ENCODE results near the gene SETBP1. TPM values are rescaled to one million over a fixed set of nuclear protein-coding genes. Genes with fewer than 3 reads are reported as not detected.

SETBP1 gene
- total RNA-seq, 1 donor from 2014 or later: 1.5 TPM

DNA sequence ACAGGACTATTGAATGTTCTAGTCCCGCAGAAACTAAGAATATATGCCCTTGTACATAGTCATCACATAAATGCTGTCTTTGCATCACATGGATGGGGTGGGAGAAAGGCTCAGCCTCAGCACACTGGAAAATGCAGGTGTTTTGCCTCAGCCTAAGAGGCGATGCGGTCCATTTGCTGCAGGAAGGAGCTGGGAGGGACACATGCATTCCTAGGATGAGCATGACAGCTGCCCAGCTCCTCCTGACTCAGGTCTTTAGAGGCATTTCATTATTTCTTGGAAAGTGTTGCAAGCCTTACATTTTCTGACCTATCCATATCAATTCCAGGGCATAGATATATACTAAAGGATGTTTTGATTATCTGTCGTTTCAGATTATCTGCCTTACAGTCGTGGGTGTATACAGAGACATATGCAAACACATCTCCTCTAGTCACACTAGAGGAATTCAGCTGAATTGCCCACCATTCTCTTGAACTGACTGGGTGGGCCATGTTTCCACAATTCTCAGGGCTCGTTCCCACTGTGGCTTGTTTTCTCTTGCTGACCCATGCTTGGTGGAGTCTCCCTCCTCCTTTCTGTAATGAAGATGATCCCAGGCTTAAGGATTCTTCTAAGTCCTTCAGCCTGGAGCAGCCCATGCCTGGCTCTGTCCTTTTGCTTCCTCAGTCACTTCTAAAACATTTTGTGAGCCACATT lies 156.9 kb downstream of the SETBP1 start:
- no peak for DNase-seq (ENCODE audit: extremely low read depth, low read depth, low spot score)

GRCh38 chr18:44838971-44839666 lies 158.4 kb downstream of the SETBP1 start:
- DNase-seq (ENCODE audit: extremely low read depth, low read depth, low spot score): no peak

DNA sequence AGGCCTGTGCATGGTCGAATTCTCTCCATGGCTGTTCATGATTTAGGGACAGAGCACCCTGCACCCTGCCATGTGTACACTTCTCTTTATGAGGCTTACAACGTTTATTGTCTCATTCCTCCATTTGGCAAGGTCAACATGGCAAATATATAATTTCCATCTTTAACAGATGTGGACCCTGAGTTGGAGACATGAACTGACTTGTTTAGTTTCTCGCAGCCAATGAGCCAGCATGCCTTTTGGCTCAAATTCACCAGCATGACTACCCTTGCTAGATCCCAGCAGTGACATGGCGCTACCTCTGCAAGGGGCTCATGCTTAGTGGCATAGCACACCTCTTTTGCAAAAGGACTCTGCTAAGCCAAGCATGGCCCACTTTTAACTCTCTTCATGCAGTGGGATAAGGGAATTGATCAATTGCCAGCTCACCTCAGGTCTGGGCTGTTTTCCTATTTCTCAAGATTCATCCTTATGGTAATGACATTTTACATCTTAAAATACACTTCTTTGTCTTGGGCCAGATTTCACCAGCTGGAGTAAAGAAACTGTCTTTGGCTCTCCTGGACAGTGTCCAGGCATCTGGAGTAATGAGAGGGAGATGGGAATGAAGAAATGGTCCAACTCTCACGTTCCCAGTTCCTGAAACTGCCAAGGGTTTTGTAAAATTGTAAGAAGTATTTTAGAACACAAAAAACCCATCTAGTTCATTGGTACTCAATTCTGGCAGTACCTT lies 159.5 kb downstream of the SETBP1 start:
- DNase-seq (ENCODE audit: extremely low read depth, low read depth, low spot score): no peak

GRCh38 chr18:44841221-44841620 lies 160.5 kb downstream of the SETBP1 start:
- DNase-seq (ENCODE audit: extremely low read depth, low read depth, low spot score): no peak

DNA sequence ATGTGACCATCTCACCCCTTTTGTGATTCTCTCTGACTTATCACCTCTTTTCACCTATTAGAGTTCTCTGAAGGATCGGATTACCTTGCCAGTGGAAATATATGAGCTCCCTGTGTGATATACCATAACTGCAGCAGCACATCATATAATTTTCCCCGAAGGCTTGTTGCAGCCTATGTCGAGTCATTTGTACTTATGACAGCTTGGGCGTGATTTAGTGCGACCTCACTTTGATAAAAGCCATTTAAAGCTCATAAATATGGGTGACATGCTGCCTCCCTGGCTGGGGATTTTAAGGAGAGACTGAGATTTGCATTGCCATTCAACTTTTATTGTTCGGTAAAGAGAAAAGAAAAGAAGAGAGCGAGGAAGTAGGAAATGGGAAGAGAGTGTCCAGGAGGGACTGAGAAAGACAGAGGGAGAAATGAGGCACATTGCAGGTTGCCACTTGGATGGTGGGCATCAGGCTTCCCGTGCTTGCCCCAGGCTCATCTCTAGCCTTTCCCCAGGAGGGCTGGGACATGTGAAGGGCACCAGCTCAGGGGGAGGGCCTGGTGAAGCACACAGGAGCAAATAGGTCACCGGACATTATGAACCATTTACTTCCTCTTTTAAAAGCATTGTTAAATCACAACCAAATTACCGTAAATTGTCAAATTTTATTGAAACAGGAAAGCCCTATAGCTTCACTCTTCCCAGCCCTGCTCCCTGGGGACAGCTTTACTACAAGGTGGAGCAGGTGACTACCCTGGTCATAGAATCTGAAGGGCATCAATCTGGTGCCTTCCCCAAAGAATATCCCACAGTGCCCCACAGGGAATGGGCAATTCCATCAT lies 161.3 kb downstream of the SETBP1 start:
- DNase-seq (ENCODE audit: extremely low read depth, low read depth, low spot score): no peak

- DNase-seq (ENCODE audit: extremely low read depth, low read depth, low spot score): no peak
These were observed 162.1 kb downstream of the SETBP1 start for GRCh38 chr18:44842588-44843412.

GRCh38 chr18:44844486-44844885 lies 163.8 kb downstream of the SETBP1 start:
- DNase-seq (ENCODE audit: extremely low read depth, low read depth, low spot score): no peak

DNA sequence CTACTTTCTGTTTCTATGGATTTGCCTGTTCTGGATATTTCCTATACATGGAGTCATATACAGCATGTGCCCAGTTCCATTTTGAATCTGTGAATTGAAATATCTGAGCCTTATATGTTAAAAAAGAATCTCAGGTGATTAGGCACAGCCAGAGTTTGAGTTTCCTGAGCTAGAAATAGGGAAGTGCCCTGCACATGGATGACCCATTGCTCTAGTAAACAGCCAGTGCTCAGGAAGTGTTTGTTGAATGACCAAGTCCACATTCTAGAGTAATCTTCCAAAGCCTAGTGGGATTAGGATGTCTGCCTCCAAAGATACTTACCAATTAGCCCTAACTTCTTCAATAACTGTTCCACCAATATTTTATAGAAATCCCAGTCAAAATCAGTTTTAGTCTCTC lies 165.8 kb downstream of the SETBP1 start:
- no peak for DNase-seq (ENCODE audit: extremely low read depth, low read depth, low spot score)

GRCh38 chr18:44848644-44849335 lies 168.1 kb downstream of the SETBP1 start:
- DNase-seq (ENCODE audit: extremely low read depth, low read depth, low spot score): no peak

GRCh38 chr18:44849361-44849760 lies 168.7 kb downstream of the SETBP1 start:
- no peak for DNase-seq (ENCODE audit: extremely low read depth, low read depth, low spot score)

GRCh38 chr18:44850001-44850400 lies 169.3 kb downstream of the SETBP1 start:
- no peak for DNase-seq (ENCODE audit: extremely low read depth, low read depth, low spot score)

DNA sequence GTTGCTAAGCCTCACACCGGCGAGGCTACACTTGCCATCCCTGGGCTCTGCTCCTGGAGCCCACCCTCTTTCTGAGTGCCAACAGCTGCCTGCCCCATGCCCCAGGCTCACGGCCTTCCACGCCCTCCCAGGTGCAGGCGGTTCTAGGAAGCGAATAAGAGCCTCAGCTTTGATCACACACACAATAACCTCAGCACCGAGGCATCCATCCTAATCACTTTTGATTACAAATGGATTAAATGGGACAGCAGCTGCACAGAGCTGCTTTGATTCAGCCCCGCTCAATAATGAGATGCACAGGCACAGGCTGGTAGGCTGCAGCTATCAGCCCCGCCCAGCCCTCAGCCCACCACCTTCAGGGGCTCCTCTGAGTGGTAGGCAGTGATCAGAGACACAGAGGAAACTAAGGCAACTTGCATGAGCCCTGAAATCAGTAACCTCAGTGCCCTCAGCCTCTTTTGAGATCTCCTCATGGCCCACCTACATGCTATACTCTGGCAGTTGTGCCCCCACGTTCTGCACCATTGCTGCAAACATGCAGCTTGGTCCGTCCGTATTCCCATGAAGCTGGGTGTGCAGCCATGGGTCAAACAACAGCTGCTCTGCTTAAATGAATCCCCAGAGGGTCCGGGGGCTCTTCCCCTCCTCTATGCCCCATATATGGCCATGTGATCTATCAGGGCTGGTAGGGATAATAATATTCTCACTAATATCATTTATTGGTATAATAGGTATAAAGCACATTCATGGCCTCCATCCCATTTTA lies 171.4 kb downstream of the SETBP1 start:
- no peak for DNase-seq (ENCODE audit: extremely low read depth, low read depth, low spot score)

DNA sequence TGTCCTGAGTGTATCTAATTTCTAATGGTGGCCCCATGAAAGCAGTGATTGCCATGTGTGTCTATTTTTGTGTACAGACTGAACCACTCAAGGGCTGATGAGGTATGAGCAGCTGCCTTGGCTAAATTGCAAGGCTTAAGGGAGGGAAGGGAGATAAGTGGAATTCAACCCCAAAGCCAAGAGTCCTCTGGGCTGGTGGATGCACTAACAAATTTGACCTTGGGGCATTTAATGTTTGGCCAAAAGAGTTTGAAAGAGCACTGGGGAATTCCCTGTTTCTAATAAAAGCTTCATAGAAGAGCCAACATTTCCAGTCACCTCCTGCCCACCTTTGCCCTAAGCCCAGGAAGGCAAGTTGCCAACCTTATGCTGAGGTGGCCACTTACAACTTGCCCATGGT lies 172.1 kb downstream of the SETBP1 start:
- DNase-seq (ENCODE audit: extremely low read depth, low read depth, low spot score): no peak

- DNase-seq (ENCODE audit: extremely low read depth, low read depth, low spot score): no peak
These were observed 172.7 kb downstream of the SETBP1 start for GRCh38 chr18:44853430-44853829.

DNA sequence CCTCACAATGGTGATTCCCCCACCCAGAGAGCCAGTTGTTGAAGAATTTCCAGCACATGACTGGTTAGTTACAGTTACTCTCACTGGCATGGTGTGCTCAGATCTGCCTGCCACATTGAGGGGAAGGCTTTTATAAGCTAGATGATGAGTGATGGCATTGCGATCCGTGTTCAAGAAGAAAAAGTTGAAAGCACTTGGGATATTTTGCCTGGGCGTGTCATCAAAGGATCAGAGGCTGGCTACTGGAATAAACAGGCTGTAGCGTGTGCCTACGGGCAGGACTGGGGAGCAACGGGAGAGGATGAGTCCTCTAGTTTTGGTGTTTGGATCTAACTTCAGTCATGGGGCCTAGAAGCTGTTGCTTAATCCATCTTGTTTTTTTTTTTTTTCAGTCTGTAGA lies 175.0 kb downstream of the SETBP1 start:
- DNase-seq (ENCODE audit: extremely low read depth, low read depth, low spot score): no peak

DNA sequence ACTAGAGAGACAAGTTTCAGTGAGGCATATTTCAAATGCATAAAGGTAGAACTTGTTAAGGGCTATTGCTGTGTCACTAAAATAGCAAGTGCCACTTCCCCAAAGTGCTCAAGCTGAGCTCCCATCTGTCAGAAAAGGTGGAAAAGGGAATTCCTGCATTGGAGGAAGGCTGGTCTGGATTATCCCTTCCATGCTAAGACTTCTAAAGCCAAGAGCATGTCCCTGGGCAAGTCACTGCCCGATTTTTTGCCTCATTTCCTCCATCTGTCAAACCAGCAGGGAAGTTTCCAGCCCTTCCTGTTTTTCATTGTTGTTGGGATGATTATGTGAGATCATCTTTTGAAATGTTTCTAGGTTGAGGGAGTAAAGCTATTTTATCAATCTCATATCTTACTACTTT lies 175.5 kb downstream of the SETBP1 start:
- no peak for DNase-seq (ENCODE audit: extremely low read depth, low read depth, low spot score)

DNA sequence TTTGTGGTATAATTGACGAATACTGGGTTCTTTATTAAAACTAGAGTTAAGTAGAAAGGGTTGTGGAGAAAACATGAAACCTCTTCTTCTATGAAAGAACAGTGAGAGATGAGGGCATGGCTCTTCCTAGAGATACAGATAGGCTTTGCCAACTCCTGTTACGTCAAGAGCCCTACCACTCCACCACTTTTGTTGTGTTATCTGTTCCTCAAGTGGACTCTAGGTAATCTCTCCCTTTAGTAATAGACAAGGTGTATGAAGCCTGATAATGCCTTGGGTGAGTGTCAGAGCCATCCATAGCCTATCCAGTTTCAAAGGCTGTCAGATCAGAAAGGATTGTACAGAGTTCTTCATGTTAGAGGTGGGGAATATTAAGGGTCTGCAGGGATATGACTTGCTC lies 176.4 kb downstream of the SETBP1 start:
- no peak for DNase-seq (ENCODE audit: extremely low read depth, low read depth, low spot score)

GRCh38 chr18:44857744-44858491 lies 177.2 kb downstream of the SETBP1 start:
- no peak for DNase-seq (ENCODE audit: extremely low read depth, low read depth, low spot score)

All from glomerular endothelial cell (primary cell).